HepG2 (cell line): ENCODE results near the gene ZNF23. TPM values are rescaled to one million over a fixed set of nuclear protein-coding genes. Genes with fewer than 3 reads are reported as not detected.

Source experiments
- AFF4 ChIP-seq: sonication (generic); formaldehyde crosslinking; IDR thresholded peaks from 2 replicates; pipeline ENCODE4 v1.4.0; 2020; ENCODE audit warnings: missing genetic modification reagents
- BCLAF1 ChIP-seq: fragments of 450-650 bp; IDR thresholded peaks from 2 replicates; pipeline ENCODE4 v1.6.1; 2017; ENCODE audit warnings: mild to moderate bottlenecking
- CBX2 ChIP-seq, 2 experiments: fragments of 200-600 bp in 1 of 2; sonication (generic); formaldehyde crosslinking in 1 of 2; IDR thresholded peaks; 2 replicates each; pipeline versions ENCODE4 v1.7.0 to v1.8.1; 2018 to 2022; ENCODE audit warnings: low read depth in 2 of 2, low read length in 1 of 2, mild to moderate bottlenecking in 1 of 2, missing genetic modification reagents in 1 of 2
- GFI1 ChIP-seq: sonication (generic); formaldehyde crosslinking; IDR thresholded peaks from 2 replicates; pipeline ENCODE4 v1.5.0; 2020; ENCODE audit warnings: missing genetic modification reagents, mild to moderate bottlenecking, borderline replicate concordance
- GTF3A ChIP-seq: sonication (generic); formaldehyde crosslinking; conservative IDR thresholded peaks from 2 replicates; pipeline ENCODE4 v1.4.0; 2020; ENCODE audit warnings: mild to moderate bottlenecking, missing genetic modification reagents
- KDM1A ChIP-seq: IDR thresholded peaks from 2 replicates; pipeline ENCODE4 v1.6.1; 2016; ENCODE audit warnings: missing compliant biosample characterization
- MED13 ChIP-seq: sonication (generic); formaldehyde crosslinking; IDR thresholded peaks from 2 replicates; pipeline ENCODE4 v1.5.0; 2020; ENCODE audit warnings: missing genetic modification reagents
- NFATC3 ChIP-seq: sonication (generic); formaldehyde crosslinking; IDR thresholded peaks from 2 replicates; pipeline ENCODE4 v1.5.1; 2020; ENCODE audit warnings: mild to moderate bottlenecking, missing genetic modification reagents
- SALL1 ChIP-seq: sonication (generic); formaldehyde crosslinking; IDR thresholded peaks from 2 replicates; pipeline ENCODE4 v1.8.0; 2022; ENCODE audit warnings: mild to moderate bottlenecking, missing genetic modification reagents
- SNRNP70 ChIP-seq: fragments of 200-400 bp; formaldehyde crosslinking; IDR thresholded peaks from 2 replicates; pipeline ENCODE4 v1.6.1; 2017; ENCODE audit warnings: mild to moderate bottlenecking, low read depth, low read length, moderate library complexity
- TEAD3 ChIP-seq: optimal IDR thresholded peaks from 2 replicates; pipeline ENCODE3; 2016; ENCODE audit warnings: borderline replicate concordance
- ZC3H13 ChIP-seq: sonication (generic); formaldehyde crosslinking; IDR thresholded peaks from 2 replicates; pipeline ENCODE4 v1.8.1; 2023; ENCODE audit warnings: mild to moderate bottlenecking, missing genetic modification reagents, moderate library complexity
- ZFP37 ChIP-seq: sonication (generic); formaldehyde crosslinking; IDR thresholded peaks from 2 replicates; pipeline ENCODE4 v1.4.0; 2020; ENCODE audit warnings: missing genetic modification reagents, borderline replicate concordance
- ZMYM4 ChIP-seq: sonication (generic); formaldehyde crosslinking; IDR thresholded peaks from 2 replicates; pipeline ENCODE4 v1.8.1; 2023; ENCODE audit warnings: mild to moderate bottlenecking, missing genetic modification reagents
- ZNF317 ChIP-seq: sonication (generic); formaldehyde crosslinking; IDR thresholded peaks from 2 replicates; pipeline ENCODE4 v1.5.0; 2020; ENCODE audit warnings: mild to moderate bottlenecking, missing genetic modification reagents
- ZNF558 ChIP-seq: sonication (generic); formaldehyde crosslinking; IDR thresholded peaks from 2 replicates; pipeline ENCODE4 v1.9.0; 2022; ENCODE audit warnings: mild to moderate bottlenecking, missing genetic modification reagents, borderline replicate concordance
- ZNF639 ChIP-seq: conservative IDR thresholded peaks from 2 replicates; pipeline ENCODE4 v1.6.1; 2018; ENCODE audit warnings: missing genetic modification reagents
- ZNF710 ChIP-seq: sonication (generic); formaldehyde crosslinking; IDR thresholded peaks from 2 replicates; pipeline ENCODE4 v1.5.0; 2020; ENCODE audit warnings: mild to moderate bottlenecking, missing genetic modification reagents, borderline replicate concordance
- ZNF83 ChIP-seq: sonication (generic); formaldehyde crosslinking; IDR thresholded peaks from 2 replicates; pipeline ENCODE4 v1.4.0; 2020; ENCODE audit warnings: missing genetic modification reagents, mild to moderate bottlenecking, borderline replicate concordance
- polyA plus RNA-seq, 8 experiments: library from polyadenylated mRNA; depleted of rRNA in 3 of 8; stranded (reverse) in 7 of 8; unstranded in 1 of 8; fragments of >200 nt; fragmentation: Illumina TruSeq in 4 of 8; extraction: Trizol in 4 of 8; gene quantifications; 2 replicates each; pipeline versions ENCODE4 v1.2.1 to v1.2.3, GENCODE V29; 2011 to 2016; ENCODE audit warnings: low read depth in 4 of 8, missing spikeins in 1 of 8, mixed read lengths in 1 of 8; ENCODE audit not compliant: insufficient read depth in 1 of 8
- total RNA-seq, 5 experiments: library from RNA; depleted of rRNA; stranded (reverse); fragments of >200 nt; fragmentation: Illumina TruSeq; extraction: Trizol; gene quantifications; 2 replicates each; pipeline ENCODE4 v1.2.3, GENCODE V29; 2016; ENCODE audit warnings: low read depth in 1 of 5

The ZNF23 gene
- total and polyA plus RNA-seq, 2 of the 13 experiments (the other 11 are each of a cell fraction or from before 2014, with no cell fraction given): 8.6 to 12.2 TPM

- TF ChIP-seq ZMYM4 (CRISPR knock-in tag): peak; percentile 78
- TF ChIP-seq ZNF83 (CRISPR knock-in tag): peak; percentile 95
- peak; percentile 72 for TF ChIP-seq TEAD3 (CRISPR knock-in tag)
- no peak for TF ChIP-seq ZFP37 (CRISPR knock-in tag)
- no peak for TF ChIP-seq AFF4 (CRISPR knock-in tag)
- no peak for TF ChIP-seq ZNF639 (CRISPR knock-in tag)
- 0 out of 2 replicates have a peak, but pooled peaks have one; percentile 30 for TF ChIP-seq GTF3A (CRISPR knock-in tag)
- no peak for TF ChIP-seq MED13 (CRISPR knock-in tag)
- peak; percentile 58; the same call in 1 of the 2 replicates for TF ChIP-seq ZNF710 (CRISPR knock-in tag)
- TF ChIP-seq KDM1A: no peak
- peak; percentile 77 for TF ChIP-seq SALL1
- TF ChIP-seq BCLAF1: no peak
- TF ChIP-seq NFATC3 (CRISPR knock-in tag): no peak
- TF ChIP-seq CBX2 (IDR thresholded peaks at IDR 0.05; ENCODE audit: low read depth, low read length): no peak
- TF ChIP-seq CBX2 (CRISPR knock-in tag; IDR thresholded peaks at IDR 0.05; ENCODE audit: low read depth): no peak; the same call in 1 of the 2 replicates
- 0 out of 2 replicates have a peak, but pooled peaks have one; percentile 36 for TF ChIP-seq ZNF558
- TF ChIP-seq GFI1 (CRISPR knock-in tag): peak; percentile 98
- TF ChIP-seq ZC3H13 (CRISPR knock-in tag): no peak
- TF ChIP-seq SNRNP70: no peak
- peak; percentile 70 for TF ChIP-seq ZNF317 (CRISPR knock-in tag)
Measured at GRCh38 chr16:71484006-71484893, 22.2 kb upstream of the ZNF23 start (continued).
